Left hindlimb (tissue), 1 donor: ENCODE data around the gene PDCD2L.
"Not testable (repeated sequence)": the region's sequence is repeated elsewhere in the genome, so short reads cannot be mapped to it uniquely, and the experiment has no call there.

ENCODE experiments used
- DNase-seq: peaks from one replicate; pipeline ENCODE4 v3.0.0-alpha.2; 2018

Gene PDCD2L

DNA sequence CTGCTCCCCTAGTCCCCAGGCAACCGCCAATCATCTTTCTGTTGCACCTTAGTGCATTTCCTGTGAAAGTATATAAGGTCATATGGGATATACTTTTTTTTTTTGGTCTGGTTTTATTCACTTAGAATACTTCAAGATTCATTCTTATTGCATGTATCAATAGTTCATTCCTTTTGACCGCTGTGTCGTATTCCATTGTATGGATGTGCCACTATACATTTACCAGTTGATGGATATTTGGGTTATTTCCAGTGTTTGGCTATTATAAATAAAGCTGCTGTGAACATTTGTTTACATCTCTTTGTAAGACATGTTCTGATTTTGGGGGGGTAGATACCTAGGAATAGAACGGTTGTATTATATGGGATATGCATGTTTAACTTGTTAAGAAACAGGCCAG lies 14.1 kb downstream of the PDCD2L start:
- no peak for DNase-seq

DNA sequence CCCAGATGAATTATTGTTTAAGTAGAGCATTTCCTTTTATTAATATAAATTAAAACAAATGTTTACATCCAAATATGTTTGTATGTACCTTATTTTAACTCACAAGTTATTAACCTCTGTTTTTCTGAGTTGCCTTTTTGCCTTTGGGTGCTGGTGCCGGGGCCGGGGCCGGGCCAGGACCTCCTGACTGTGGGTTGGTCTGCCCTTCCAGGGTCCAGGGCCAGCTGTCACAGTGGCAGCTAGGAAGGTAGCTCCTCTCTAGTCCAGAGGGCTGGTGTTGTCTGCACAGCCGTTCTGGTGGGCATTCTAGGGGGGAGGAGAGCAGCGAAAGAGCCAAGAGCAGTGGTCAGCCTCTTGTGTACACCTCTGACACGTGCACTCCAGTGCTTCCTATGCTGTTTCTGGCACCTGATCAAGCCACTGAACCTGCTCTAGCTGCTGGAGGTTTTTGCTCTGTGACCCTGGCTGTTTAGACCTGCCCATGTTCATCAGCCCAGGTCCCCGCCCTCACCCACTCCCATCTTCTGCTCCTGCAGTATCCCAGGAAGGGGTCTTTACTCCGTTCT lies 22.0 kb downstream of the PDCD2L start:
- DNase-seq: no peak

DNA sequence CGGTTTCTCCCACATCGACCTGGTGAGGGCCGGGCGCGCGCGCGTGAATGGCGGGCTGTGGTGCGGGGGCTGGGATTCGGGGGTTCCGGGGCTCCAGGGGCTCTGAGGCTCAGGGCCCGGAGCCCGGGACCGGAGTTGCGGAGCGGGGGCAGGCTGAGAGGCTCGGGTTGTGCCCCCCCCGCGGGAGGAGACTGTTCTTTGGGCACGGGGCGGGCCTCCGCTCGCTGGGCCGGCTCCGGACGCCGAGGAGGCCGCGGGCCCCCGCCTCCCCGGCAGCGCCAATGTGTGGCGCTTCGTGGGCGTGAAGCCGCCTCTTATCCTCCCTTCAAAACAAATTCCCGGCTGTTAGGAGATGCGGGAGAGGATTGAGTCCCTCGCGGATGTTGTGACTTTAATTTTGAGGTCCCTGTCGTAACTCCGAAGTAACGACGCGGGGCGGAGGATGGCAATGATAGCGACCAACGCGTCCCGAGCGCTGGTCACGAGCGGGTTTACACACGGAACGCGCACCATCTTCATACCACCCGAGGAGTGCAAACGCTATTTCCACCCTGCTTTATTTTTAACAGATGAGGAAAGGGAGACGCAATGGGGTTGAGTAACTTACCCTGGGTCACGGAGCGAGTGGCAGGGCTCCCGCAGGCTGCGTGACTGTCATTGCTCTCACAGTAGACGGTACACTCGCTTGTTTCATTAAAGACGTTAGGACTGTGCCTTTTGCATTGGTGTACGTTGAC lies 24.5 kb downstream of the PDCD2L start:
- DNase-seq: no peak

DNA sequence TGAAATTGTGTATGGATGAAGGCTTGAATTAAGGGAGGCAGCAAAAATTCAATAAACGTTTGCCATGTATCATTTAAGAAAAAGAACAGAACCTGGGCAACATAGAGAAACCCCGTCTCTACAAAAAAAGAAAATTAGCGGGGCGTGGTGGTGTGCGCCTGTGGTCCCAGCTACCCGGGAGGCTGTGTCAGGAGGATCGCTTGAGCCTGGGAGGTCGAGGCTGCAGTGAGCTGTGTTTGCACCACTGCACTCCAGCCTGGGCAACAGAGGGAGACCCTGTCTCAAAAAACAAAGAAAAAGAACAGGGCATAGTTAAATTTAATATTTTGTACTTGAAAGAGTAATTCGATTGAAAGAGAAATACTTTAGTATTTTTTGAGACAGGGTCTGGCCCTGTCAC lies 25.4 kb downstream of the PDCD2L start:
- DNase-seq: no peak

DNA sequence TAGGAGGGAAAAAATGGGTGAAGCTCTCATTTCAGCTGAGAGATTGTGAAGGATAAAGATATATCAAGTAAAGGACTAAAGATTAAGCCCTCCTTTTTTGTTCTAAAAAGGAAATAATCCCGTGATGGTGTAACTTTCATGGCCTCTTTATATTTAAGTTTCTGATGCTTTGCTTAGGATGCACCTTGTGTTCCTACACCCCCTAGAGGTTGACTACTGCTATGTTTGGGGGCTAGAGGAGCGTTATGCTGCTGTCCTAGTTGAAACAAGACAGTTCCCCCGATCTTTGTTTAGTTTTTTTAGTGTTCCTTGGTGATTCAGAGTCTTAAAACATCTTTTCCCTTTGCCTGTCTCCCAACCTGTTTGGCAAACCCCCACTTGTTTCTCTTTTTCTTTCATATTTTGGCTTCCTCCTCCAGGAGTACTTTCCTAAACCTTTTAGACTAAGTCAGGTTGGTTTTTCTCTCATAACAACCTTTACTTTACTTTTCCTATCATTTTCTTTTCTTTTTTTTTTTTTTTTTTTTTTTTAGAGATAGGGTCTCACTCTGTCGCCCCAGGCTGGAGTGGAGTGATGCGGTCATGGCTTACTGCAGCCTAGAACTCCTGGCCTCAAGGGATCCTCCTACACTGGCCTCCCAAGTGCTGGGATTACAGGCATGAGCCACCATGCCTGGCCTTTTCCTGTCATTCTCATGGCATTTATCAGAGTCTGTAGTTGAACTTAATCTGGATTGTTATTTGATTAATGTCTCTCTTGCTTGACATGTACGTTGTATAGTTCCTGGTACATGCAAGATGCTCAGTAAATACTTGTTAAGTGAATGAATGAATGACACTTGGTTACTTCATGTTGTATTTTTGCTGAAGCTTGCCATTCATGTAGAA lies 26.8 kb downstream of the PDCD2L start:
- no peak for DNase-seq

DNA sequence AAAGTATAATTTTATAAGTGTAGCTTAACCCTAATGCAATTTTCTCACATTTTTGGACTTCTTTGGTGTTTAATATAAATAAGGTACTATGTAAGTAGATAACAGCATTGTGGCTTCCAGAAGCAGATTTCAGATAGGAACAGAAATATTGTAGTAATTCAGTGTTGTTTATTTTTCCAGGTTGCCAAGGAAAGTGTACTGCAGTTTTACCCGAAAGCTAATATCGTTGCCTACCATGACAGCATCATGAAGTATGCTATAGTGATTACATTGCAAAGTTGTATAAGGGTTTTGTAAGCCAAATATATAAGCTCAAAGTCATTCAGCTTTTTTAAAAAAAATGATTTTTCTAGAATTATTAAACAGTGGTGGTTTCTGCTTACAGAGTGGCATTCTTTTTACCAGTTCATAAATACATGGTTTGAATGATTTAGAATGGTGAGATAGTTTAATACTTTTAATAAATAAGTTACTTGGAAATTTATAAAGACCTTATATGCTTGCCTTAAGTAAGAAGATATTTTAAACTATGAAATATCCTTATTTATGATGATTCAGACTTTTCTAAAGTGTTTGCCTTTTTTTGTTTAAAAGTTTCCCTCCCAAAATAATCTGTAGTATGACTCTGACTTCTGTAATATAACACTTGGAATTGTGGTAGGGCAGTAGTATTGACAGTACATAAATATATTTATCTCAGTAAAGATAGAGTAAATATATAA lies 27.6 kb downstream of the PDCD2L start:
- DNase-seq: no peak

DNA sequence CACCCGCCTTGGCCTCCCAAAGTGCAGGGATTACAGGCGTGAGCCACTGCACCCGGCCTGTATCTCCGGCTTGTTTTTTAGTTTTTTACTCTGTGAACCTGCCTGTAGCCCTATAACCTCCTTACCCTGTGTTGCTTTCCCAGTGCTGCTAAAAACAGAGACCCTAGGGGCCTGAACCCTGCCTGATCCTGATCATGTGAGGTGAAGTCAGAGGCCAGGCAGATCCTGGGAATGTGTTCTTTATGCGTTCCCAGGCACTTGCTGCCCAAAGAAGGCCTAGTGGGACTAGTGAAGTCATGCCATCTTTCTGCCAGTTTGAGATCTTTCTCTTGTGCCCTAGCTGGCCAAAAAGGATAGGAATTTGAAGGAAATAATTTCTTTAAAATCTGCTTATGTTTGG lies 28.6 kb downstream of the PDCD2L start:
- DNase-seq: no peak

DNA sequence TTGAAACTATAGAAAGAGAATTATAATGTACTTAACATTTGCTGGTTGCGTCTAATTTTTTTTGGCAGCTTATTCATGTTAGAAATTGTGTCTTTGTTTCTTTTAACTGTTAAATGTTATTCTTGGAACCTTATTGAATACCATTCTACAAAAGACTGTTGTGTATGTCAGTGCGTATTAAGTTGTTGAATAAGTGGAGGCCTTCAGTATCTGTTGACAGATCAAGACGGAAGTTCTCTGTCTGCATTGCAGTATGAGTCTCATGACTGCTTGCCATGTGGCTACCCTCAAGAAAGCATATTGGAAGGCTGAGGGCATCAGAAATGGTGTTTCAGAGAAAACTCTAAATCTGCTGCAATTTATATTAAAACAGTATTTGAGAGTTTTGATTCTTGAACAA lies 32.5 kb downstream of the PDCD2L start:
- DNase-seq: no peak

DNA sequence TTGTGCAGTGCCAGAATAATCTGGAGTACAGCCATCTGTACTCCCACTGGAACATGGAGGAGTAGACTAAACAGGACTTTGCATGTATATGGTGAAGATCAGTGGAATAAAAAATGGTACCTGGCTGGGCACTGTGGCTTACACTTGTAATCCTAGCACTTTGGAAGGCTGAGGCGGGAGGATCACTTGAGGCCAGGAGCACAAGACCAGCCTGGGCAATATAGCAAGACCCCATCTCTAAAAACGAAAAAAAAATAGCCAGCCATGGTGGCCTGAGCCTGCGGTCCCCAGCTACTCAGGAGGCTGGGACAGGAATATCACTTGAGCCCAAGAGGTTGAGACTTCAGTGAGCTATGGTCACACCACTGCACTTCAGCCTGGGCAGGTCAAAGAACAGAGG lies 44.0 kb downstream of the PDCD2L start:
- DNase-seq: no peak

DNA sequence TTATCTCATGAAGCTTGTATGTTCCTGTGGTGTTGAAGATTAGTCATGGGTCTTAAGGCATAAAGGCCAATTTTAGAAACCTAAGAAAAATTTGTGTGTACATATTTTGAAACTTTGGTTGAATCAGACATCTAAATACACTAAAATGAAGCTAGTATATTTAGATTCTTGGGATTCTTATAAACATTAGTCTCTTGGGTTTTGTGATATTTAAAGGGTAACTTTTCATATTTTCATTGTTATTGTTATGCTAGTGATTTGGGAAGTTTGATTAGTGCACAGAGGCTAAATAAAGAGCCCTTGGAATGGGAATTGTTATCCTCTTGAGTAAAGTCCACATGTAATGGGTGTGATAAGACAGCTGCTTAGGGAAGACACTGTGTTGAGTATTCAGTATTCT lies 48.5 kb downstream of the PDCD2L start:
- DNase-seq: no peak

DNA sequence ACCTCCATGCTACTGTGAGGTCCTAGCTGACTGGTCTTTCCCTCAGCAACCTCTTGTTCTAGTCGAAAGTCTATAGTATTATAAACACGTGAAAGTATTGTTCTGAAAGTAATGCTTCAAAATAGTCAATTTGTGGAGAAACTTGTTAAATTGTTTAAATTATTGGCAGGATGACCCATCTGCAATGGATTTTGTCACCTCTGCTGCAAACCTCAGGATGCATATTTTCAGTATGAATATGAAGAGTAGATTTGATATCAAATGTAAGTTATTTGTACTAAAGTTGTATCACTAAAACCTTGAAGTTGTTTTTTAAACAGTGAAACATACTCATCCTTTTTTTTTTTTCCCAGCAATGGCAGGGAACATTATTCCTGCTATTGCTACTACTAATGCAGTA lies 49.9 kb downstream of the PDCD2L start:
- DNase-seq: no peak

DNA sequence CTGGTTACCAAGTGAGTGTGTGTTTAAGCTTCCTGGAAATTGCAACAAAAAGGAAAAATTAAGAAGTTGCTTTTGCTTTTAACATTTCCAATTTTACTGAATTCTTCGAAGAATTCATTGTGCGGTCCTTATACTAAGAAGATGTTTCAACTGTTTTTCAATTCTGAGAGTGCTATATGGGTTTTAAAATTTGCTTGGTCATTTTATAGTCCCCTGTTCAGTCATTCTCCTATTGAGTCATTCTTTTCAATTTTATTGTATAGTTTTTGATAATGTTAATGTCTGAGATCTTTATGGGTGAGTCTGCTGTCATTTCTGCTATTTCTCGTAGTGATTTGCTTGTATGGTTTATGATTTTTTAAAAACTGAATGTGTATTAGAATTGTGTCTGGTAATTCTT lies 50.5 kb downstream of the PDCD2L start:
- no peak for DNase-seq

DNA sequence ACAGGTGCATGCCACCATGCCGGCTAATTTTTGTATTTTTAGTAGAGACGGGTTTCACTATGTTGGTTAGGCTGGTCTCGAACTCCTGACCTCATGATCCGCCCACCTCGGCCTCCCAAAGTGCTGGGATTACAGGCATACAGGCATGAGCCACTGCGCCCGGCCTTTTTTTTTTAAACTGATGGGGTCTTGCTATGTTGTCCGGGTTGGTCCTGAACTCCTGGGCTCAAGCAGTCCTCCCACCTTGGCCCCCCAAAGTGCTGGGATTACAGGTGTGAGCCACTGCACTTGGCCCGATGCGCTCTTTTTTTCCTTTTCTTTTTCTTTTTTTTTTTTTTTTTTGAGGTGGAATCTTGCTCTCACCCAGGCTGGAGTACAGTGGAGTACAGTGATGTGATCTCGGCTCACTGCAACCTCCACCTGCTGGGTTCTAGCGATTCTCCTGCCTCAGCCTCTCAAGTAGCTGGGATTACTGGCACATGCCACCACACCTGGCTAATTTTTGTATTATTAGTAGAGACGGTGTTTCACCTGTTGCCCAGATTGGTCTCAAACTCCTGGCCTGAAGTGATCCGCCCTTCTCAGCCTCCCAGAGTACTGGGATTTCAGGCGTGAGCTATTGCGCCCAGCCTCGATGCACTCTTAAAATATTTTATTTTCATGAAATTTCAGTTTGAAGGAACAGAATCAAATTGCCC lies 51.7 kb downstream of the PDCD2L start:
- DNase-seq: not testable (repeated sequence)

DNA sequence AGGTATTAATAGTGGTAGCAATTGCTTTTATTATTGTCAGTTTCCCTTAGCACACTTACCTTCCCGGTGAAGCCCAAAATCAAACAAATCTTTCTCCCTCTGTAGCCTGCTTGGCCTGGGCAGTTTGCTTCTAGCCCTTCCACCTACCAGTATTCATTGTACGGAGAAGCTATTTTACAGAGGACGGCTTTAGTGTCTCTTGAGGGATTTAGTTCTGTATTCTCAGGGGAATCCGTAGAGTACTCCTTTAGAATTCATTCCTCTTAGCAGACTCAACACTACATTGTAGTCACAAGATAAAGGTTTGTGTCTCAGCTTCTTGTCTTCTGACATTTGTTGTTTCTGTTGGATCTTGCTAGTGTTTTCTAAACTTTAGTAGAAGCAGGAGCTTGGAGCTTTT lies 53.2 kb downstream of the PDCD2L start:
- no peak for DNase-seq

DNA sequence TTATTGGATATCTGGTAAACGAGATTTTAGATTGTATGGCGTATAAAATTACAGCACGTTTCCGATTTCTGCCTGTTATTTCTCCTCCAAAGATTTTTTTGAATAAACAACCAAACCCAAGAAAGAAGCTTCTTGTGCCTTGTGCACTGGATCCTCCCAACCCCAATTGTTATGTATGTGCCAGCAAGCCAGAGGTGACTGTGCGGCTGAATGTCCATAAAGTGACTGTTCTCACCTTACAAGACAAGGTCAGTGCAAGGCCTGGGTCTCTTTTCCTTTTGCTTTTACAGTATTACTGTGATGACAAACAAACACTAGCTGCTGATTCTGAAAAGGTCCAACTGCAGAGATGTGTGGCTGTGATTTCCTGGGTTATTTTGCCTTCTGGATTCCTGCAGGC lies 54.5 kb downstream of the PDCD2L start:
- no peak for DNase-seq

DNA sequence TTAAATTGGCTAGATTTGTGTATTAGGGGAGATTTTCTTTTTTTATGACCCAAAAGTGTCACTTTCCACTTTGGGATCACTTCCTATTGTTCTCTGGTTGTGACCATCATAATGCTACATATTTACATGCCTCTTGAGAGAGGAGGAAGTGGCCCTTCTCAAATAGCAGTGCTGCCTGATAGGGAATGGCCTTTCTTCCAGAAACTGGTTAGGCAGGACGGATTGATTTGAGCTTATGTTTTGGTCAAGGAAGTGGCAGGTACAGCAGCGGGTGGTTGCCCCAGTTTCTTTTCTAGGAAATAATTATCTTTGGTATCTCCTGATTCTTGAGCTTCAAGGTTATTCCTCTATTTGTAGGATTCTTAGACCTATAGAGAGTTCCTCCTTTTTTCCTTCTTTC lies 55.4 kb downstream of the PDCD2L start:
- DNase-seq: no peak

DNA sequence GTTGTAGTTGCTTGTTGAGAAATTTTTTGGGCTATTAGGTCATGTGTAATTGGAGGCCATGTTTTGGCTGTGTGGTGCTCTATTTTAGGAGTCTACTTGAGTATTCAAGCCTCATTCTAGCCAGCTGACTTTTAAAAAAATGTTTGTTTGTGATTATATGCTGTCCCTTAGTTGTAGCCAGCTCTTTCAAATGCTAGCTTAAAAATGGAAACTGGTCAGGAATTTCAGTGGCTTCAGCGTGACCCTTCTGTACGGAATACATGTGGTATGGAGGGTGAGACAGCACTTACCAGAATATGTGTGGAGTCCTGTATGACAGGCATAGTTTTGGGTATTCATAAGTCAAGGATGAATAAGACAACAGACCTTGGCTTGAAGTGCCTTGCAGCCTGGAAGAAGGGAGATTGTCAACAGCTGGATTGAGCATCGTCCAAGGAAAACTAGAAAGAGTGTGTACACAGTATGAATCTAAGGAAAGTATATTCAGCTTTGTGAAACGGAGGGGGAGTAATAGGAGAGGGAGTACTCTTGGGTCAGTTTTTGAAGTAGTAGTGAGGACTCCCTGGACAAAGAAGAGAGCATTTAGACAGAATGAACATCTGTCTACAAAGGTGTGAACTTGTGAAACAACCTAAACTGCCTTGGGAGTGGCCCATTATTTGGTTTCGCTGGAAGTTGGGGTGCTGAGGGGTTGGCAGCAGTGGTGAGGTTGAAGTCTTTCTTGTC lies 57.3 kb downstream of the PDCD2L start:
- DNase-seq: no peak

DNA sequence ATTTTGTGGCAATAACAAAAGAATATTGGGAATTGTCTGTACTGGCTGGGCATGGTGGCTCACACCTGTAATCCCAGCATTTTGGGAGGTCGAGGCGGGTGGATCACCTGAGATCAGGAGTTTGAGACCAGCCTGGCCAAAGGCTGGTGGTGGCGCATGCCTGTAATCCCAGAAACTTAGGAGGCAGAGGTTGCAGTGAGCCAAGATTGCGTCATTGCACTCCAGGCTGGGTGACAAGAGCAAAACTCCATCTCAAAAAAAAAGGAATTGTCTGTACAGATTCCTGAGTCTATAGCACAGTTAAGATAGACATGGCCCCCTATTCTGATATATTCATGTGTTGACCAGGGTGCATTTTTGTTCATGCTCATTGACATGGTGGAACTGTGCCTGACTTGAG lies 60.6 kb downstream of the PDCD2L start:
- not testable (repeated sequence) for DNase-seq

DNA sequence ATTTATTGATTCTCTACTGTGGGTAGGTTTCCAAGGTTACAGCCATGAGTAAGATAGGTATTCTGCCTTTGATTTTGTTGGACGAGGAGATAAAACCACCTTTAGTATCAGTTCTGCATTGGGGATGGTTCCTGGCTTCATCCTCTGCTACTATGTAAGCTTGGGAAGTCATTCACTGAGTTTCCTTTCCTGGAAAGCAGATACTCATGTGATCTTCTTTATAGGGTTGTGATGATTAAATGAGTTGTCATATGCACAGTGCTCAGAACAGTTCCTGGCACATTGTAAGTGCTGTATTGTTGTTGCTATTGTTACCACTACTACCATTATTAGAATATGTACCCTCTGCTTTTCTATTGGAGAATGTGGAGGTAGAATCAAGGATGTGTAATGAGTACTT lies 64.2 kb downstream of the PDCD2L start:
- DNase-seq: no peak

DNA sequence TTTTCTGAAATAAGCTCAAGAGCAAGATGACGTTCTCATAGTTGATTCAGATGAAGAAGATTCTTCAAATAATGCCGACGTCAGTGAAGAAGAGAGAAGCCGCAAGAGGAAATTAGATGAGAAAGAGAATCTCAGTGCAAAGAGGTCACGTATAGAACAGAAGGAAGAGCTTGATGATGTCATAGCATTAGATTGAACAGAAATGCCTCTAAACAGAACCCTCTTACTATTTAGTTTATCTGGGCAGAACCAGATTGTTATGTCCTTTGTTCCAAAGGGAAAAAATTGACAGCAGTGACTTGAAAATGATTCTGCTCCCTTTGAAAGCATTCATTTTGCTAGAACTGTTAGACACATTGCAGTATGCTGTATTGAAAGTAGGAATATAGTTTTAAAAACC lies 64.8 kb downstream of the PDCD2L start:
- not testable (repeated sequence) for DNase-seq

DNA sequence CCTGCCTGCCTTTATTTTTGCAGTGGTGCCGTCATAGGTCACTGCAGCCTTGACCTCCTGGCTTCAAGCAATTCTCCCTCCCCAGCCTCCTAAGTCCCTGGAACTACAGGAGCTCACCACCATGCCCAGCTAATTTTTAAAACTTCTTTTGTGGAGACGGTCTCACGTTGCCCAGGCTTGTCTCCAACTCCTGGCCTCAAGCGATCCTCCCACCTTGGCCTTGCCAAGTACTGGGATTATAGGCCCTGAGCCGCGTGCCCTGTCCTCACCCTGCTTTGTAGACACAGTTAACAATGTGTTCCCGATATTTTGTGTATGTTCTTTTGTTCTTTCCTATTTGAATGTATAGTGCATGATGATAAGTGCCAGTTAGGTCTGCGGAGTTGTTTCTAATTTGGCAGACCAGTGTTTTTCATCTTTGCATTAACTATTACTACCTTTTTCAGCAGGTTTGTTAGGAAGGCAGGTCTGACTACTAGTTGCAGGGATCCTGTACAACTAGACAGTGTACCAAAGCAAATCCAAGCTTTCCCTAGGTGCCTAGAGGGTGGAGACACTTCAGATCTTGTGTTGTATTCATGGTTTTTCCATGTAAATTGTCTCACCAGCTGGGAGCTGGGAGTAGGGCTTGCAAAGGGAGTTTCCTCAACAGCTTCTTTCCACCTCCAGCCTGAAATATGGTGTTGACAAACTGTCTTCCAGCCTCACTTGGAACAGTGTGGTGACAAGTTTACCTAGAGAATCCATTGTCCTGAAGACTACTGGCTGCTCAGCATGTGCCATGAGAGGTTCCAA lies 67.9 kb downstream of the PDCD2L start:
- DNase-seq: no peak
